ENCODE results near the gene EVA1C. TPM values are rescaled to one million over a fixed set of nuclear protein-coding genes. Genes with fewer than 3 reads are reported as not detected.

EVA1C gene
- total RNA-seq, 1 experiment from 2014 or later: 29.3 TPM

- CTCF ChIA-PET: no interaction called here
These were observed 125.0 kb downstream of the EVA1C start for GRCh38 chr21:32537569-32537881.

DNA sequence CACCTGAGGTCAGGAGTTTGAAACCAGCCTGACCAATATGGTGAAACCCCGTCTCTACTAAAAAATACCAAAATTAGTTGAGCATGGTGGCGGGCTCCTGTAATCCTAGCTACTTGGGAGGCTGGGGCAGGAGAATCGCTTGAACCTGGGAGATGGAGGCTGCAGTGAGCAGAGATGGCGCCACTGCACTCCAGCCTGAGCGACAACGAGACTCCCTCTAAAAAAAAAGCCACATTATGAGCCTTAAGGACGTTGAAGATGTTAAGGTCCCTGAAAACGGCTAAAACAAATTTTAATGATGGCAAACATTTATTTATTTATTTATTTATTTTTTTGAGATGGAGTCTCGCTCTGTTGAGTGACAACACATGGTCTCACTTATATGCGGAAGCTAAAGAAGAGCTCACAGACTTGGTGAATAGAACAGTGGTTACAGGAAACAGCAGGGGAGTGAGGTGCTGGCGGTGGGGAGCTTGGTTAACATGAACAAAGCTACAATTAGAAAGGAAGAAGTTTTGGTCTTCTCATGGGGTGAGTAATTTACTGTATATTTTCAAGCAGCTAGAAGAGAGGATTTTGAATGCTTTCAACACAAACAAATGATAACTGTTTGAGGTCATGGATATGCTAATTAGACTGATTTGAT is 125.8 kb downstream of the EVA1C start:
- RAD21 ChIA-PET (ENCODE audit: low non-redundant PET in 1 of 2, low total read pairs in 2 of 2, uncharacterized antibody in 2 of 2, unreplicated experiment in 2 of 2): no interaction called here
- no peak overlapping the region for H2AFZ ChIP-seq (ENCODE audit: low read depth, low read length, poor library complexity, severe bottlenecking)
- TF ChIP-seq POLR2AphosphoS5 (IDR thresholded peaks at IDR 0.05; ENCODE audit: low read depth, low read length): no peak
- TF ChIP-seq, protein P1, sequence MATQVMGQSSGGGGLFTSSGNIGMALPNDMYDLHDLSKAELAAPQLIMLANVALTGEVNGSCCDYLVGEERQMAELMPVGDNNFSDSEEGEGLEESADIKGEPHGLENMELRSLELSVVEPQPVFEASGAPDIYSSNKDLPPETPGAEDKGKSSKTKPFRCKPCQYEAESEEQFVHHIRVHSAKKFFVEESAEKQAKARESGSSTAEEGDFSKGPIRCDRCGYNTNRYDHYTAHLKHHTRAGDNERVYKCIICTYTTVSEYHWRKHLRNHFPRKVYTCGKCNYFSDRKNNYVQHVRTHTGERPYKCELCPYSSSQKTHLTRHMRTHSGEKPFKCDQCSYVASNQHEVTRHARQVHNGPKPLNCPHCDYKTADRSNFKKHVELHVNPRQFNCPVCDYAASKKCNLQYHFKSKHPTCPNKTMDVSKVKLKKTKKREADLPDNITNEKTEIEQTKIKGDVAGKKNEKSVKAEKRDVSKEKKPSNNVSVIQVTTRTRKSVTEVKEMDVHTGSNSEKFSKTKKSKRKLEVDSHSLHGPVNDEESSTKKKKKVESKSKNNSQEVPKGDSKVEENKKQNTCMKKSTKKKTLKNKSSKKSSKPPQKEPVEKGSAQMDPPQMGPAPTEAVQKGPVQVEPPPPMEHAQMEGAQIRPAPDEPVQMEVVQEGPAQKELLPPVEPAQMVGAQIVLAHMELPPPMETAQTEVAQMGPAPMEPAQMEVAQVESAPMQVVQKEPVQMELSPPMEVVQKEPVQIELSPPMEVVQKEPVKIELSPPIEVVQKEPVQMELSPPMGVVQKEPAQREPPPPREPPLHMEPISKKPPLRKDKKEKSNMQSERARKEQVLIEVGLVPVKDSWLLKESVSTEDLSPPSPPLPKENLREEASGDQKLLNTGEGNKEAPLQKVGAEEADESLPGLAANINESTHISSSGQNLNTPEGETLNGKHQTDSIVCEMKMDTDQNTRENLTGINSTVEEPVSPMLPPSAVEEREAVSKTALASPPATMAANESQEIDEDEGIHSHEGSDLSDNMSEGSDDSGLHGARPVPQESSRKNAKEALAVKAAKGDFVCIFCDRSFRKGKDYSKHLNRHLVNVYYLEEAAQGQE (IDR thresholded peaks at IDR 0.05; ENCODE audit: low read depth): no peak
- no peak for TF ChIP-seq ZNF274 (IDR thresholded peaks at IDR 0.05; ENCODE audit: low read depth, low read length)
- TF ChIP-seq CEBPB (IDR thresholded peaks at IDR 0.05; ENCODE audit: low read depth): no peak
- no peak for TF ChIP-seq EZH2 (IDR thresholded peaks at IDR 0.05)
- no peak for TF ChIP-seq MAX (IDR thresholded peaks at IDR 0.05)
- TF ChIP-seq ELF1 (IDR thresholded peaks at IDR 0.05; ENCODE audit: borderline replicate concordance, low read depth): no peak
- no peak for TF ChIP-seq EGR1 (IDR thresholded peaks at IDR 0.05; ENCODE audit: low read depth)
- no peak for TF ChIP-seq TCF7L2 (IDR thresholded peaks at IDR 0.05; ENCODE audit: borderline replicate concordance, extremely low read depth, insufficient read depth, insufficient read length)
- no peak for TF ChIP-seq SP1 (IDR thresholded peaks at IDR 0.05; ENCODE audit: low read depth)
- no peak for TF ChIP-seq ATF3 (IDR thresholded peaks at IDR 0.05)
- no peak for TF ChIP-seq JUND (IDR thresholded peaks at IDR 0.05)

More at GRCh38 chr21:32537569-32537881, 125.0 kb downstream of the EVA1C start:
- intact Hi-C loops (cut with micrococcal nuclease): no loop called here
- POLR2A ChIA-PET: no interaction called here
- Histone ChIP-seq H3K27ac (ENCODE audit: low read depth, low read length) (no peak overlapping the region), H3K79me2 (ENCODE audit: insufficient read depth, low read length) (no peaks in the 10 kb centered on the region), H3K4me3 (replicated peaks in 1 of 2; ENCODE audit: low read depth in 1 of 2, low read length in 2 of 2) (no peak overlapping the region), H3K9ac (ENCODE audit: low read length) (no peak overlapping the region), H3K9me2 (ENCODE audit: insufficient read depth) (no peaks in the 10 kb centered on the region), H3K9me3 (ENCODE audit: control insufficient read depth in 1 of 2, insufficient read depth in 1 of 2, low read depth in 1 of 2, low read length in 2 of 2) (no peaks in the 10 kb centered on the region), H3K27me3 (ENCODE audit: insufficient read depth, low read length) (no peaks in the 10 kb centered on the region), H3K36me3 (ENCODE audit: control insufficient read depth in 1 of 2, insufficient read depth in 2 of 2, low read length in 2 of 2) (no peaks in the 10 kb centered on the region), H3K4me1 (ENCODE audit: control insufficient read depth in 1 of 2, insufficient read depth in 2 of 2, low read length in 2 of 2) (peaks cover 4 to 6% of the 10 kb centered on the region in 2 experiments), H4K20me1 (ENCODE audit: insufficient read depth) (no peaks in the 10 kb centered on the region), H2AFZ (ENCODE audit: low read depth, low read length, poor library complexity, severe bottlenecking) (no peak overlapping the region), H3K4me2 (ENCODE audit: low read length) (no peak overlapping the region)
- DNase-seq (ENCODE audit: low read depth, low spot score) (no peak), ATAC-seq (no peak)
- no TSS peak for BruUV-seq (replicated peaks)
- RAD21 ChIA-PET (ENCODE audit: low non-redundant PET in 1 of 2, low total read pairs in 2 of 2, uncharacterized antibody in 2 of 2, unreplicated experiment in 2 of 2): no interaction called here
- TF ChIP-seq SIN3A (IDR thresholded peaks at IDR 0.05; ENCODE audit: low read depth): no peak
- no peak for TF ChIP-seq YY1 (IDR thresholded peaks at IDR 0.05; ENCODE audit: extremely low read depth, insufficient replicate concordance, low read depth, low read length)
- no peak for TF ChIP-seq EZH2 (IDR thresholded peaks at IDR 0.05)
- TF ChIP-seq ATF3 (IDR thresholded peaks at IDR 0.05): no peak
- no peak for TF ChIP-seq EGR1 (IDR thresholded peaks at IDR 0.05; ENCODE audit: low read depth)
- no peak for TF ChIP-seq POLR2A (IDR thresholded peaks at IDR 0.05; ENCODE audit: borderline replicate concordance, extremely low read depth, insufficient read depth, insufficient read length)
- TF ChIP-seq CEBPB (IDR thresholded peaks at IDR 0.05; ENCODE audit: low read depth): no peak
- no peak for TF ChIP-seq ZNF274 (IDR thresholded peaks at IDR 0.05; ENCODE audit: low read depth, low read length)
- TF ChIP-seq JUND (IDR thresholded peaks at IDR 0.05): no peak
- no peak for TF ChIP-seq CBX3 (IDR thresholded peaks at IDR 0.05; ENCODE audit: low read depth)
- TF ChIP-seq FOSL1 (IDR thresholded peaks at IDR 0.05; ENCODE audit: low read depth): no peak

More for the DNA sequence above, 125.8 kb downstream of the EVA1C start:
- Histone ChIP-seq H3K9me2 (ENCODE audit: insufficient read depth) (no peaks in the 10 kb centered on the region), H3K4me3 (replicated peaks in 1 of 2; ENCODE audit: low read depth in 1 of 2, low read length in 2 of 2) (no peak overlapping the region), H4K20me1 (ENCODE audit: insufficient read depth) (no peaks in the 10 kb centered on the region), H3K79me2 (ENCODE audit: insufficient read depth, low read length) (no peaks in the 10 kb centered on the region), H3K36me3 (ENCODE audit: control insufficient read depth in 1 of 2, insufficient read depth in 2 of 2, low read length in 2 of 2) (no peaks in the 10 kb centered on the region), H3K4me1 (ENCODE audit: control insufficient read depth in 1 of 2, insufficient read depth in 2 of 2, low read length in 2 of 2) (peaks cover 4 to 6% of the 10 kb centered on the region in 2 experiments), H3K4me2 (ENCODE audit: low read length) (no peak overlapping the region), H3K27me3 (ENCODE audit: insufficient read depth, low read length) (no peaks in the 10 kb centered on the region), H3K9ac (ENCODE audit: low read length) (no peak overlapping the region), H3K9me3 (ENCODE audit: control insufficient read depth in 1 of 2, insufficient read depth in 1 of 2, low read depth in 1 of 2, low read length in 2 of 2) (no peaks in the 10 kb centered on the region), H3K27ac (ENCODE audit: low read depth, low read length) (no peak overlapping the region)
- CTCF ChIA-PET: no interaction called here
- BruUV-seq (replicated peaks): no TSS peak
- POLR2A ChIA-PET: no interaction called here
- intact Hi-C loops (cut with micrococcal nuclease): no loop called here
- no peak for ATAC-seq
- no peak for DNase-seq (ENCODE audit: low read depth, low spot score)

Data from HCT116 (cell line).